Psoas muscle (tissue), 8 donors: Measurements from ENCODE around the gene BBS9. TPM values are rescaled to one million over a fixed set of nuclear protein-coding genes. Genes with fewer than 3 reads are reported as not detected.

Source experiments
- ATAC-seq, 4 donors: fragments of 200-7000 bp; cut with Tn5 transposase; one replicate each; pipeline ENCODE4 v1.9.1; 2020; ENCODE audit warnings: moderate library complexity in 3 of 4, mild to moderate bottlenecking in 2 of 4
- DNase-seq, 2 donors: peaks; one replicate each; pipeline ENCODE4 v3.0.0-alpha.2; 2020
- H3K27ac ChIP-seq: fragments of 200-600 bp; one replicate; pipeline ENCODE4 v1.8.0; 2022
- H3K27me3 ChIP-seq, 3 donors: fragments of 200-600 bp in 1 of 3; one replicate each; pipeline versions ENCODE4 v1.6.1 to v1.8.0; 2013 to 2022; ENCODE audit warnings: low read length in 2 of 3, mild to moderate bottlenecking in 2 of 3, moderate library complexity in 1 of 3; ENCODE audit not compliant: insufficient read depth in 3 of 3
- H3K36me3 ChIP-seq, 2 donors: fragments of 200-600 bp in 1 of 2; one replicate each; pipeline versions ENCODE4 v1.6.1 to v1.8.0; 2013 to 2022; ENCODE audit warnings: low read depth in 1 of 2, mild to moderate bottlenecking in 1 of 2, moderate library complexity in 1 of 2; ENCODE audit not compliant: insufficient read depth in 1 of 2
- H3K4me1 ChIP-seq: fragments of 200-600 bp; one replicate; pipeline ENCODE4 v1.8.0; 2022
- H3K4me3 ChIP-seq: fragments of 200-600 bp; one replicate; pipeline ENCODE4 v1.8.0; 2022; ENCODE audit warnings: mild to moderate bottlenecking
- H3K9me3 ChIP-seq: fragments of 200-600 bp; one replicate; pipeline ENCODE4 v1.8.0; 2022
- CTCF ChIP-seq: fragments of 200-600 bp; IDR thresholded peaks from one replicate; pipeline ENCODE4 v1.8.0; 2022; ENCODE audit warnings: antibody characterized with exemption
- WGBS, 3 donors: extraction: QIAGEN DNeasy Blood & Tissue Kit; methylation state at CpG; one replicate each; pipeline versions ENCODE4 v1.1.6 to v1.1.7; 2013; 5-methylcytosine and 5-hydroxymethylcytosine counted together
- intact Hi-C, 2 donors: fragments of 100-400 bp; cut with DNase I; formaldehyde crosslinking; loops; one replicate each; pipeline versions ENCODE4 v1.11.0 to v1.14.2; 2022
- polyA plus RNA-seq, 3 donors: library from polyadenylated mRNA; stranded (reverse); fragments of 200-250 nt; gene quantifications; one replicate each; pipeline ENCODE4 v1.2.3, GENCODE V29; 2013
- total RNA-seq, 4 donors: library from RNA; stranded (reverse); fragmentation: NEBNext Ultra II Directional in 2 of 4; extraction: Animal tissue kit (Norgen Biotek cat#: 25700) in 2 of 4; gene quantifications; one replicate each; pipeline versions ENCODE4 v1.2.1 to v1.2.4, GENCODE V29; 2021 to 2023
- donor health status: healthy with polysubstance abuse.
- donor health status: DM: no; HTN: no; CAD: no; lungs with moderate emphysema.
- donor health status: Bipolar disorder and iron deficiency.
- donor health status: healthy.
- donor health status: DM: yes; HTN: yes; CAD: no.
- donor health status: DM: no; HTN: no; CAD: no.
- donor health status: DM: no; HTN: no; CAD: no.
- donor health status: DM: yes; HTN: yes; CAD: no.

BBS9 gene
- total and polyA plus RNA-seq, 7 donors: 2.7 to 7.3 (median 4.1) TPM

- ATAC-seq (no peak), DNase-seq (no peak)
- no peaks in the 10 kb centered on the region for H3K9me3 ChIP-seq
- 94 to 99% (median 98%) methylated on average over 4 of the region's 4 CpGs for WGBS, 3 donors
- H3K27ac ChIP-seq: no peak overlapping the region
- H3K4me3 ChIP-seq: no peak overlapping the region
- no peaks in the 10 kb centered on the region for H3K36me3 ChIP-seq
- H3K4me1 ChIP-seq: no peaks in the 10 kb centered on the region
- intact Hi-C loops: no loop called here
- H3K27me3 ChIP-seq: no peaks in the 10 kb centered on the region
- TF ChIP-seq CTCF: no peak
Measured at GRCh38 chr7:33220231-33220630, 90.9 kb downstream of the BBS9 start.

- 98 to 100% (median 98%) methylated on average over 1 of the region's 1 CpG for WGBS, 3 donors
- H3K27me3 ChIP-seq: no peaks in the 10 kb centered on the region
- H3K4me3 ChIP-seq: no peak overlapping the region
- no peaks in the 10 kb centered on the region for H3K36me3 ChIP-seq
- ATAC-seq (no peak), DNase-seq (no peak)
- no peaks in the 10 kb centered on the region for H3K4me1 ChIP-seq
- TF ChIP-seq CTCF: no peak
- H3K27ac ChIP-seq: no peak overlapping the region
- H3K9me3 ChIP-seq: no peaks in the 10 kb centered on the region
- intact Hi-C loops: no loop called here
Measured at GRCh38 chr7:33221390-33221789, 92.0 kb downstream of the BBS9 start.

GRCh38 chr7:33232632-33233145 lies 103.3 kb downstream of the BBS9 start:
- Histone ChIP-seq H3K4me1 (no peaks in the 10 kb centered on the region), H3K9me3 (no peaks in the 10 kb centered on the region), H3K4me3 (no peak overlapping the region), H3K27ac (no peak overlapping the region), H3K27me3 (no peaks in the 10 kb centered on the region), H3K36me3 (no peaks in the 10 kb centered on the region)
- 93 to 100% (median 98%) methylated on average over 1 of the region's 1 CpG for whole genome bisulfite sequencing, 3 donors
- no peak for ATAC-seq
- DNase-seq: no peak
- TF ChIP-seq CTCF: no peak
- intact Hi-C loops: no loop called here

GRCh38 chr7:33233659-33234058 lies 104.3 kb downstream of the BBS9 start:
- H3K9me3 ChIP-seq: no peaks in the 10 kb centered on the region
- no peak for TF ChIP-seq CTCF
- WGBS, 3 donors: 25 to 41% (median 36%) methylated on average over 3 of the region's 3 CpGs
- intact Hi-C loops: no loop called here
- no peaks in the 10 kb centered on the region for H3K36me3 ChIP-seq
- no peaks in the 10 kb centered on the region for H3K4me1 ChIP-seq
- ATAC-seq (no peak), DNase-seq (no peak)
- no peak overlapping the region for H3K4me3 ChIP-seq
- H3K27me3 ChIP-seq: no peaks in the 10 kb centered on the region
- no peak overlapping the region for H3K27ac ChIP-seq

- Histone ChIP-seq H3K27ac (no peak overlapping the region), H3K4me1 (no peaks in the 10 kb centered on the region), H3K4me3 (no peak overlapping the region), H3K9me3 (no peaks in the 10 kb centered on the region), H3K27me3 (no peaks in the 10 kb centered on the region), H3K36me3 (no peaks in the 10 kb centered on the region)
- ATAC-seq (no peak), DNase-seq (no peak)
- no peak for TF ChIP-seq CTCF
- 79 to 85% (median 80%) methylated on average over 2 of the region's 2 CpGs for WGBS, 3 donors
- intact Hi-C loops: no loop called here
Measured at GRCh38 chr7:33237036-33237435, 107.7 kb downstream of the BBS9 start.
